Measurements from ENCODE around the gene MAPK12. TPM values are rescaled to one million over a fixed set of nuclear protein-coding genes. Genes with fewer than 3 reads are reported as not detected.
"Not testable (repeated sequence)": the region's sequence is repeated elsewhere in the genome, so short reads cannot be mapped to it uniquely, and the experiment has no call there.

The MAPK12 gene
- total RNA-seq, 1 experiment from 2014 or later = 24.9 TPM

GRCh38 chr22:50275181-50276055, 13.9 kb upstream of the MAPK12 start:
- Mint-ChIP-seq H3K4me3 (ENCODE audit: unreplicated experiment) (no peak overlapping the region), H3K4me1 (ENCODE audit: insufficient read depth, unreplicated experiment) (peaks cover 6% of the 10 kb centered on the region), H3K27me3 (ENCODE audit: insufficient read depth, unreplicated experiment) (no peaks in the 10 kb centered on the region), H3K27ac (ENCODE audit: low read depth, unreplicated experiment) (no peak overlapping the region), H3K9me3 (ENCODE audit: unreplicated experiment) (no peaks in the 10 kb centered on the region), H3K36me3 (ENCODE audit: insufficient read depth, unreplicated experiment) (peaks cover 61% of the 10 kb centered on the region)
- intact Hi-C loops (cut with micrococcal nuclease) = loop anchor here (2.0 kb wide), 1 partner anchor 51 kb away; the partner anchor contains the start of gene DENND6B
- no peak for DNase-seq (ENCODE audit: unreplicated experiment)
- no peak for TF ChIP-seq CTCF (IDR thresholded peaks at IDR 0.05; ENCODE audit: unreplicated experiment)
- ChIA-PET POLR2A (interaction anchor here (1.3 kb wide), 1 partner anchor 32 kb away, joined by 4 read pairs; no protein-coding TSS in a partner anchor), CTCF (interaction anchor here (1.0 to 5.4 kb wide), 12 partner anchors 9 to 66 kb away, joined by 3 to 38 read pairs (median 6); partner anchors contain the start of genes DENND6B and MAPK12)
- TSS peak; percentile 78 for BruUV-seq (replicated peaks)

- CTCF ChIA-PET = interaction anchor here (0.7 to 5.4 kb wide), 6 partner anchors 11 to 59 kb away, joined by 3 to 38 read pairs (median 4); partner anchors contain the start of gene DENND6B
- Mint-ChIP-seq H3K36me3 (ENCODE audit: insufficient read depth, unreplicated experiment) (peaks cover 59% of the 10 kb centered on the region), H3K27ac (ENCODE audit: low read depth, unreplicated experiment) (no peak overlapping the region), H3K27me3 (ENCODE audit: insufficient read depth, unreplicated experiment) (no peaks in the 10 kb centered on the region), H3K9me3 (ENCODE audit: unreplicated experiment) (no peaks in the 10 kb centered on the region), H3K4me3 (ENCODE audit: unreplicated experiment) (no peak overlapping the region), H3K4me1 (ENCODE audit: insufficient read depth, unreplicated experiment) (peaks cover 6% of the 10 kb centered on the region)
- no TSS peak for BruUV-seq (replicated peaks)
- POLR2A ChIA-PET = interaction anchor here (1.3 to 3.4 kb wide), 2 partner anchors 31 to 32 kb away, joined by 4 to 15 read pairs; no protein-coding TSS in a partner anchor
- no peak for DNase-seq (ENCODE audit: unreplicated experiment)
- intact Hi-C loops (cut with micrococcal nuclease) = loop anchor here (1.0 to 2.0 kb wide), 2 partner anchors 52 to 68 kb away; partner anchors contain the start of gene DENND6B
- no peak for TF ChIP-seq CTCF (IDR thresholded peaks at IDR 0.05; ENCODE audit: unreplicated experiment)
Observed at GRCh38 chr22:50274771-50275170, 13.3 kb upstream of the MAPK12 start.

DNA sequence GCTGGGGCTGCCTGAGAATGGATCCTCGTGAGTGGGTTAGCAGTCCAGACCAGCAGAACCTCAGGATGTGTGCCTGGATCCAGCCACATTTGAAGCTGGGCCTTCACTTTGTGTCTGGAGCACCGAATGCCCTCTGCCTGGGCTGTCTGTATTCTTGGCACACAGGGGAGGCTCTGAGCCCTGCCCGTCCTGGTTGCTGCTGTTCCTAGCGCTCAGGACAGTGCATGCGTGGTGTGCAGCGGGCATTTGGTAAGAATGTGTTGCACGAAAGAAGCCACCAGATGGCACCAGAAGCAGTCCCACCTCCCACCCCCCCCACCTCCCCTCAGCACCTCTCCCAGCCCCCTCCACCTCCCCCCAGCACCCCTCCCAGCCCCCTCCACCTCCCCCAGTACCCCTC, 12.8 kb upstream of the MAPK12 start:
- no peaks in the 10 kb centered on the region for H3K9me3 Mint-ChIP-seq (ENCODE audit: unreplicated experiment)
- TF ChIP-seq CTCF (IDR thresholded peaks at IDR 0.05; ENCODE audit: unreplicated experiment) = peak; percentile 47
- DNase-seq (ENCODE audit: unreplicated experiment) = peak; percentile 56
- POLR2A ChIA-PET = interaction anchor here (3.4 kb wide), 2 partner anchors 23 to 31 kb away, joined by 10 to 15 read pairs; partner anchors contain the start of gene HDAC10
- no TSS peak for BruUV-seq (replicated peaks)
- H3K27me3 Mint-ChIP-seq (ENCODE audit: insufficient read depth, unreplicated experiment) = no peaks in the 10 kb centered on the region
- peaks cover 54% of the 10 kb centered on the region for H3K36me3 Mint-ChIP-seq (ENCODE audit: insufficient read depth, unreplicated experiment)
- peak overlapping the region; percentile 31 for H3K4me3 Mint-ChIP-seq (ENCODE audit: unreplicated experiment)
- peaks cover 6% of the 10 kb centered on the region for H3K4me1 Mint-ChIP-seq (ENCODE audit: insufficient read depth, unreplicated experiment)
- intact Hi-C loops (cut with micrococcal nuclease) = loop anchor here (1.0 to 2.0 kb wide), 2 partner anchors 52 to 68 kb away; partner anchors contain the start of gene DENND6B
- no peak overlapping the region for H3K27ac Mint-ChIP-seq (ENCODE audit: low read depth, unreplicated experiment)
- CTCF ChIA-PET = interaction anchor here (0.7 to 5.4 kb wide), 8 partner anchors 11 to 68 kb away, joined by 3 to 38 read pairs (median 4); partner anchors contain the start of gene DENND6B

GRCh38 chr22:50273781-50274180, 12.3 kb upstream of the MAPK12 start:
- H3K4me1 Mint-ChIP-seq (ENCODE audit: insufficient read depth, unreplicated experiment); H3K27me3 Mint-ChIP-seq (ENCODE audit: insufficient read depth, unreplicated experiment); H3K27ac Mint-ChIP-seq (ENCODE audit: low read depth, unreplicated experiment); BruUV-seq (replicated peaks); DNase-seq (ENCODE audit: unreplicated experiment); H3K9me3 Mint-ChIP-seq (ENCODE audit: unreplicated experiment): not testable (repeated sequence)
- ChIA-PET POLR2A (interaction anchor here (3.4 kb wide), 2 partner anchors 22 to 32 kb away, joined by 10 to 15 read pairs; partner anchors contain the start of gene HDAC10), CTCF (interaction anchor here (0.7 to 5.4 kb wide), 7 partner anchors 10 to 169 kb away, joined by 3 to 38 read pairs (median 3); partner anchors contain the start of gene DENND6B)
- intact Hi-C loops (cut with micrococcal nuclease) = loop anchor here (1.0 to 2.0 kb wide), 2 partner anchors 53 to 69 kb away; partner anchors contain the start of gene DENND6B
- peak overlapping the region; percentile 31 for H3K4me3 Mint-ChIP-seq (ENCODE audit: unreplicated experiment)
- peaks cover 51% of the 10 kb centered on the region for H3K36me3 Mint-ChIP-seq (ENCODE audit: insufficient read depth, unreplicated experiment)

GRCh38 chr22:50273352-50273751, 11.9 kb upstream of the MAPK12 start:
- DNase-seq (ENCODE audit: unreplicated experiment); H3K4me3 Mint-ChIP-seq (ENCODE audit: unreplicated experiment); H3K9me3 Mint-ChIP-seq (ENCODE audit: unreplicated experiment); intact Hi-C loops (cut with micrococcal nuclease); H3K27ac Mint-ChIP-seq (ENCODE audit: low read depth, unreplicated experiment); H3K27me3 Mint-ChIP-seq (ENCODE audit: insufficient read depth, unreplicated experiment); BruUV-seq (replicated peaks): not testable (repeated sequence)
- peaks cover 11% of the 10 kb centered on the region for H3K4me1 Mint-ChIP-seq (ENCODE audit: insufficient read depth, unreplicated experiment)
- POLR2A ChIA-PET = interaction anchor here (1.1 to 3.4 kb wide), 3 partner anchors 22 to 32 kb away, joined by 3 to 15 read pairs (median 10); partner anchors contain the start of gene HDAC10
- CTCF ChIA-PET = interaction anchor here (0.7 to 5.4 kb wide), 8 partner anchors 21 to 169 kb away, joined by 3 to 38 read pairs (median 4); partner anchors contain the start of genes DENND6B and HDAC10
- peaks cover 47% of the 10 kb centered on the region for H3K36me3 Mint-ChIP-seq (ENCODE audit: insufficient read depth, unreplicated experiment)
